NCI-H128 (cell line): ENCODE results near the gene ATP6V0A1.

Source experiments
- DNase-seq: peaks from one replicate; lab custom pipeline; 2025; ENCODE audit not compliant: unreplicated experiment; lab: John Stamatoyannopoulos, UW

Gene ATP6V0A1

DNA sequence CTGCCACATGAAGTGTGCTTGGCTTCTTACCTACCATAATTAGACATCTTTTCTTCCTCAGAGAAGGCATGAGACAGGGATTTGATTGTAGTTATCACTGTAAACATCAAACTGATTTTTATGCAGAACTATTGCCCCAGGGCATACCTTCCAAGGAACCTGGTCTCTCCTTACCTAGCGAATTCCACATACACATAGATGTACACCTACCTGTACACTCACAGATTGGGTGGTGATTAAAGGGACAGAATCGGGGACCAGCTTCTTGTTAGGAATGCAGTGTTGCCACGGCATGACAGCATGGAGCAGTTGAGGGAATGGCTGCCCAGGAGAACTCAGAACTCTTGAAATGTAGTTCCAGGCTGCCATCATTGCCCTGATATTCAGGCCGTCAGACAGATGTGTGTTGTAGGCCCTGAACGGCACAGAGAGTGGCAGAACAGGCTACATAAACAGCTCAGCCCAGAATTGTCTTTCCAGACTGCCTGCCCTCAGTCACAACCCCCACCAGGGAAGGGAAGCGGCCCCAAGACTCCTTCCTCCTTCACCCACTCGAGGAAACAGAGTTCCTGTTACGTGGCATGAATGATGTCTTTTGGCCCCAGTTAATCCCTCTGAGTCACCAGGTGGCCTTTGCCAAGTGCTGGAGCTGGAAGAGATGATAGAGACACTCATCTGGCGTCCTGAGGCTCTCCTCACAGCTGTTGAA, 59.5 kb downstream of the ATP6V0A1 start:
- no peak for DNase-seq

DNA sequence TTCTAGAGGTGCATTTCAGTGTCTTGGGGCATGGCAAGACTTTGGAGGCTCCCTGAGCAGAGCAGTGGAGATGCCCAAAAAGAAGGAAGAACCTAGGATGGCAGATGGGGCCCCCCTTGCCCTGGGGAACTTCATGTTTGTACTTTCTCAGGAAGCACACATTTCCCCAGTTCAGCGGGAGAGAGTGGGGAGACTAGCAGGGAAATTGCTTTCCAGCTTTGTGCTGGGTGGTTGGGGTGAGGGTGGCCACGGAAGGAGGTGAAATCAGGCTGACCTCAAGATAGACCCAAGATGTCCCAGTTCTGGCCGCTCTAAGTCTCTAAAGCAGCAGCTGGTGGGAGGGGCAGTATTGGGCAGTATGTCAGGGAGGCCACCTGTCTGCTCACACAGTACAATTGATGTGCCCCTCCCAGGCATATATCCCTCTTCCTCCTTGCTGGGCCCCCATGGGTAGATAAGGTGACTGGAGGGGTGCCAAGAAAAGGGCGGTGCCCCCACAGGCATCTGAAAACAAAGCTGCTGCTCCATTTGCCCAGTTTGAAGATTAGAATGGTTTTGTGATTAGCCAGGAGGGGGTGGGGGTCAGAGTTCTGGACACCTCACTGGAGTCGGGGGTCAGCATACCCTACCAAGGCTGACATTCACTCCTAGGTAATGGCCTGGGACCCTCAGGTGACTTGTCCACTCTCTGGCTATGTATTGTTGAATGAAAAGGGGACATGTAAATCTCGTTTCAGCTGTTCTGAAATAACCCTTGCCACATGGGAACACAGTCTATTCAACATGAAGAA, 60.3 kb downstream of the ATP6V0A1 start:
- DNase-seq: no peak

DNA sequence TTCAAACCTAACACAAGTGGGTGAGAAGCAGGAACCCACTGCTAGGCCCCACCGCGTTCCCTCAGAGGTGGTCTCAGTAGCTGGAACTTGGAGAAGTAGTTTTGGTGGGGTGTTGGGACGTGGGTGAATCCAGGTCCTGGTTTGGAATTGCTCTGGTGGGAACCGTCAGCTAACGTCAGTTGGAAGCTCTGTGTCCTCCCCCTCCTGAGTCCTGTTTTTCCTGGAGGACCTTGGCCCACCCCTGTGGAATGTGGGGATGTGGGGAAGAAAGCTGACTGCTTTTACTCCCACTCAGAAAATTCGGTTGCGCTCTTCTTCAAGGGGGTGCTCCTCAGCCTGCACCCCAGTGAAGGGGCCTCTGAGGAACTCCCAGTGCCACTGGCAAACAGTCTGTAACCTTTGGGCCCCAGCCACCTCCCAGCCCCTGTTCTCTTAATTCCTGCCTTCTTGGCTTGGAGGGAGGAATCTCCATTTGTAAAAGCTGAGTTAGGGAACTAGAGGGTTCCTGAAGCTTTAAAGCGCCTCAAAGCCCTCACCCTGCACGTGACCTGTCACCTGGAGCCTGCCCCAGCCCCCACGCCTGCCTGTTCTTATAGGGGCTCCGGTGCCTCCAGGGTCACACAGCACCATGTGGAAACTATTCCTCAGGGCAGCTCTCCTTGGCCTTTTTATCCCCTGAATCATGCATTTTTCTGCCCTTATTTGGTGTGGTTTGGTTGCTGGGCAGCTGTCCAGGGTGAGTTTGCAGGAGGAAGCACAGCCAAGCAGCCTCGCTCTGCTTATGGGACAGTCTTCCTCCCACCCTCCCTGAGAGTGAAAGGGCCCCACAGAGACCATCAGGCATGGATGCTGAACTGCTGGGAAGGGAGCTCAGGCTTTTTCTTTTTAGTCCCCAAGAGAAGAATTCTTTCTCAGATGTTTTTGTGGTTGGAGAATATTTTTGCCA, 61.1 kb downstream of the ATP6V0A1 start:
- no peak for DNase-seq

DNA sequence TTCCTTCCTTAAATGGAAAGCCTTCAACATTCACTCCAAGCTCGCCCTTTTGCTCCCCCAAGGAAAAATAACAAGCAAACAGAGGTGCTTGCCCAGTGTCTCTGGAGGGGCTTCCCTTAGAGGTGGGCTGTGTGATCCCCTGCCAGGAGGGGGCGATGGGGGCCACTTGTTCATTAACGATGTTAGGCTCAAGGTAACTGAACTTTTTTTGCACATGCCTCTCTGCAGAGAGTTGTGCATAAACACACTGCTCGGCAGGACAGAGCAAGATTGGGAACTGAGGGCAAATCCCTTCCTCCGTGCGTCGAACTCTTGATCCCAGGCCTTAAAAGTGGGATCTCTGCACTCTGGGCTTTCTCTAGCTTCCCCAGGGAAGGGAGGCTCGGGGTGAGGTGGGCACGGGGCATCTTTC, 61.9 kb downstream of the ATP6V0A1 start:
- DNase-seq: no peak

DNA sequence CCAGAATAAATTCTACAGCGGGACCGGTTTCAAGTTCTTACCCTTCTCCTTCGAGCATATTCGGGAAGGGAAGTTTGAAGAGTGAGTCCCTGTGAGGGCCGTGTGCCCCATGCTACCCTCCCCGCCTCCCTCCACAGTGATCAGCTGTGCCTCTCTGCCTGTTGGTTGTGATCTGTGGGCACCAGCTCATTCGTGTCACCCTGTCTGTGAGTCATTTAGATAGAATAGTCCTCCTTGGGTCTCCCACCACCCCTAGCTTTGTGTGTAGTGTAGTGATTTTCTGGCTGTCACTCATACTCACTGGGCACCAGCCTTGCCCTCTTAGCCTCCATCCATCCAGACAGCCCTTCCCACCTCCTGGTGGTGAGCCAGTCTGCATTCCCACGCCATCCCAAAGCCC, 62.4 kb downstream of the ATP6V0A1 start:
- no peak for DNase-seq

DNA sequence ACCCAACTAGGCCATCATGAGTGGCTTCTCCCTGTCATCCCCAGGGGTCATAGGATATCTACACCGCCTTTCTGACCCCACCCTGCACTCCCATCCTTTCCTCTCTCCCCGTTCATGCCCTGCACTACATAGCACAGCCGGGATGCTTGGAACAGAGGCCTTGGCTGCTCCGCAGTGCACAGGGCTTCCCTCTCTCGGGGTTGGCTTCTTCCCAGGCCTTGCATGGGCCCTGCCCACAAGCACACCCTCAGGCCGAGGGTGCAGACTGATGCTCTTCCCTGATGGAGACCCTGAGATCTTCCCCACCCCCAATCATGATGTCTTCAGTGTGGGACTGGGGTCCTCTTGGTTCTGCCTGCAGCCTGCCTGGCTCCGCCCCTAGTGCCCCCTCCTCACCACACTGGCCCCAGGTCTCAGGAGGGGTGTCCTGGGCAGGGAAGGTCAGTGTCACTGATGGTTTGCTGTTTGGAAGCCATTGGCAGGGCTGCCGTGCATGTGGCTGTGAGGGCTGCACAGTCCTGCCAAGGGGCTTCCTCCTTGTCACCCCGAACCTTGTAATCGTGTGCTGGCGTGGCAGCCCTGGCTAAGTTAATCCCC, 63.1 kb downstream of the ATP6V0A1 start:
- DNase-seq: no peak

DNA sequence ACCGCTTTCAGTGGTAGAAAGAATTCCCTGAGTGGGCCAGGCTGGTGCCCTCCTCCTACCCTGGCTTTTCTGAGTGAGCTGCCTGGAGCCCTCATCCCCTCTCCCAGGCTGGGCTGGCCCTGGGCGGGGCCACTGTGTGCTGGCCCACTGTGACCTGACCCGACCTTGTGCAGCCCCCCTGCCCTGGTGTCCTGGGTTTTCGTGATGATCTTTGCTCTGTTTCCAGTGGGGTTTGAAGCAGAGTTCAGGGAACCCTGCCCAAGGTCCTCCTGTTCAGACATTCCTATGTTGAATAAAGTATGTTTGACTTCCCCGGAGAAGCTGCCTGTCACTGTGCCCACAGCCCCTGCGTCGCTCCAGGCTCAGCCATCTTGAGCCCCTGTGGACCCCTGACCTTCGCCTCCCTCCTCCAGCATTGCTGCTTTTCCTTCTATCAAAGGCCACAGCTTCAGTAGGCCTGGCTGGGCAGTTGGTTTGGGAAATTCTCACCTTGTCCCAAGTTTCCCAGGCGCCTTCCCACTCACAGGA, 63.6 kb downstream of the ATP6V0A1 start:
- DNase-seq: no peak

DNA sequence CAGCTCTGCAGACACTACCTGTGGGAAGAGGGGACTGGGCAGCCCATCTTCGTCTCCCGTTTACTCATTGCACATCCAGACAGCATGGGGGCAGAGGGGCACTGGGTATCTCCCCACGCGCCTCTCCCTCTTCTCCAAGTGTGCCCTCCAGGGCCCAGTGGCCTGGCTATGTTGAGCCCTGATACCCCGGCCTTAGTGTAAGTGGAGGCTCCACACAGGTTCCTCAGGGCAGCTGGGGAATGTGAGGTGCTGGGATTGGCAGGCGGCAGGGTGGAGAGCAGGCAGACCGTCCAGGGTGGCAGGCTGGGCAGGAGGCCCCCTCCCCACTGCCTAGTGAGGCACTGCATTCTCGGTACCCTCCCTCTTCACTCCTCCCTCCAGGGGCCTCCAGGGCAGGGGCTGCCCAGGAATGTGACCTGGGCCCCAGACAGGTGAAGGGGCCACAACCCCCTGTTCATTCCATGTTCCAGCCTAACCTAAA, 64.2 kb downstream of the ATP6V0A1 start:
- no peak for DNase-seq

DNA sequence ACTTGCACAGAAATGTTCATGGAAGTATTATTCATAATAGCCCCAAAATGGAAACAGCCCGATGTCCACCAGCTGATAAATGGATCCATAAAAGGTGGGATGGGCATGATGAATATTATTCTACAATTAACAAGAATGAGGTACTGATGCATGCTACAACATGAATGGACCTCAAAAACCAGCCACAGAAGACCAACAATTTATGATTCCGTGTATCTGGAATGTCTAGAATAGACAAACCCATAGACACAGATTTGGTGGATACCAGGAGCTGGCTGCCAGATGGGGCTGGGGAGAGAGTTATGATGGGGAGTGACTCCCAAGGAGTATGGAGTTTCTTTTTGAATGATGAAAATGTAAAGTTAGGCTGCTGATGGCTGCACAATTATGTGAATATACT, 66.5 kb downstream of the ATP6V0A1 start:
- DNase-seq: no peak

DNA sequence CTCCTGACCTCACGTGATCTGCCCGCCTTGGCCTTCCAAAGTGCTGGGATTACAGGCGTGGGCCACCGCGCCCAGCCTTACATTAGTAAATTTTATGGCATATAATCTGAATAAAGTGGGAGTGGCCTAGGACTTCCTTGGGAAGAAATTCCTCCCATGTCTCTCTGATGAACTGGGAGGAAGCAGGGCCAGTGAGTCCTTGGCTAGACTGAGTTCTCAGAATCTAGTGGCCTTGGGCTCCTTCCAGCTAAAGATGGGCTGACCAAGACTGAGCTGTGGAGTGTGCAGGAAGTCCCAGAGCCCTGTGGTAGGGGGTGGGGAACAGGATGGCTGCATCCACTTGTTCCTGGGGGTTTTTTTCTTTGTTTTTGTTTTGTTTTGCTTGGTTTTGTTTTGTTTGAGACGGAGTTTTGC, 67.4 kb downstream of the ATP6V0A1 start:
- DNase-seq: no peak

DNA sequence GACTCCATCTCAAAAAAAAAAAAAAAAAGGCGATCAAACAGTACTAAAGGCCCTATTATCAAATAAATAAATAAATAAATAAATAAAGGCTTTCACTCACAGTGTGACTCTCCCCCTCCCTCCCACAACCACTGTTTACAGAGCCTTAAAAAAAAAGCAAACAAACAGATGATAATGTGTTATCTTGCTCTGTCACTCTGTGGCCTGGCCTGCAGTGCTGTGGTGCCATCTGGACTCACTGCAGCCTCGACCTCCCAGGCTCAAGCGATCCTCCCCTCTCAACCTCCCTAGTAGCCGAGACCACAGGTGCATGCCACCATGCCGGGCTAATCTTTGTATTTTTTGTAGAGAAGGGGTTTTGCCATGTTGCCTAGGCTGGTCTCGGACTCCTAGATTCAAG, 69.3 kb downstream of the ATP6V0A1 start:
- no peak for DNase-seq

DNA sequence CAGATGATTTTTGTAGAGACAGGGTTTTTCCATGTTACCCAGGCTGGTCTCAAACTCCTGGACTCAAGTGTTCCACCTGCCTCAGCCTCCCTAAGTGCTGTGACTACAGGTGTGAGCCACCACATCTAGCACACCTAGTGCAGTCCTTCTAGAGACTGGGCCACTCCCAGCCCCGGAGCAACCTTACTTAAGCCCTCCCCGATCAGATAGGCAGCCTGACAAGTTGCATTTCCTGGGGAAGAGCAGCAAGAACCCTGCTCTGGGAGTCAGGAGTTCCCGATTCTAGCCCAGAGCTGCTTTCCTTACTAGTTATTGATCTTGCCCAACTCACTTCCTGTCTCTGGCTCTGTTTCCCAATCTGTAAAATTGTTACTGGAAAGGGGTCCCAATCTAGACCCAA, 70.4 kb downstream of the ATP6V0A1 start:
- DNase-seq: no peak

DNA sequence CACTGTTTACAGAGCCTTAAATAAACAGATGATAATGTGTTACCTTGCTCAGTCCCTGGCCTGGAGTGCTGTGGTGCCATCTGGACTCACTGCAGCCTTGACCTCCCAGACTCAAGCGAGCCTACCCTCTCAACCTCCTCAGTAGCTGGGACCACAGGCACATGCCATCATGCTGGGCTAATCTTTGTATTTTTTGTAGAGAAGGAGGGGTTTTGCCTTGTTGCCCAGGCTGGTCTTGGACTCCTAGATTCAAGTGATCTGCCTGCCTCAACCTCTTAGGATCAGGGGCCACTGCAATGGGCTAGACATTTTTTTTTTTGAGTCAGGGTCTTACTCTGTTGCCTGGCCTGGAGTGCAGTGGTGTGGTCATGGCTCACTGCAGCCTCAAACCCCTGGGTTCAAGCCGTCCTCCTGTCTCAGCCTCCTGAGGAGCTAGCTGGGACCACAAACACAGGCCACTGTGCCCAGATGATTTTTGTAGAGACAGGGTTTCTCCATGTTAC, 72.3 kb downstream of the ATP6V0A1 start:
- no peak for DNase-seq

DNA sequence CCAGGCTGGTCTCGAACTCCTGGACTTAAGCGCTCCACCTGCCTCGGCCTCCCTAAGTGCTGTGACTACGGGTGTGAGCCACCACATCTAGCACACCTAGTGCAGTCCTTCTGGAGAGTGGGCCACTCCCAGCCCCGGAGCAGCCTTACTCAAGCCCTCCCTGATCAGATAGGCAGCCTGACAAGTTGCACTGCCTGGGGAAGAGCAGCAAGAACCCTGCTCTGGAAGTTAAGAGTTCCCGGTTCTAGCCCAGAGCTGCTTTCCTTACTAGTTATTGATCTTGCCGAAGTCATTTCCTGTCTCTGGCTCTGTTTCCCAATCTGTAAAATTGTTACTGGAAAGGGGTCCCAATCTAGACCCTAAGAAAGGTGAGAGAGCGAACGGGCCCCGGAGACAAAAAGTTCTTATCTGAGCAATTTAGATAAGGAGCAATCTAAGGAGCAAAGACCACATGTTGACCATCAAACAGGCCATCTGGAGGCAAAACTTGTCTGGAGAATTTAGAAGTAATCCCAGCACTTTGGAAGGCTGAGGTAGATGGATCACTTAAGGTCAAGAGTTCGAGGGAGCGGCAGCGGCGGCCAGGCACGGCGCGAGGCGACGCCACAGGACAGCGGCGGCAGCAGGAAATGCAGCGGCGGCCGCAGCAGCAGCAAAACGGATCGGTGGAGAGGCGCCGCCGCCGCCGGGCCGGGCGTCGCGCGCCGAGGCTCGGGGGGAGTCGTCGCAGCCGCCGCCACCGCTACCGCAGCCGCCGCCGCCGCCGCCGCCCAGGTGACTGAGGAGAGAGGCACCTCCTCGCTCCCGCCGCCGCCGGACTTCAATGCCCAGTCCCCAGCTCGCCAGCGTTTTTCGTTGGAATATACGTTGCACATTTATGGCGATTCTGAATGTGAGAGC, 73.0 kb downstream of the ATP6V0A1 start:
- DNase-seq: no peak

DNA sequence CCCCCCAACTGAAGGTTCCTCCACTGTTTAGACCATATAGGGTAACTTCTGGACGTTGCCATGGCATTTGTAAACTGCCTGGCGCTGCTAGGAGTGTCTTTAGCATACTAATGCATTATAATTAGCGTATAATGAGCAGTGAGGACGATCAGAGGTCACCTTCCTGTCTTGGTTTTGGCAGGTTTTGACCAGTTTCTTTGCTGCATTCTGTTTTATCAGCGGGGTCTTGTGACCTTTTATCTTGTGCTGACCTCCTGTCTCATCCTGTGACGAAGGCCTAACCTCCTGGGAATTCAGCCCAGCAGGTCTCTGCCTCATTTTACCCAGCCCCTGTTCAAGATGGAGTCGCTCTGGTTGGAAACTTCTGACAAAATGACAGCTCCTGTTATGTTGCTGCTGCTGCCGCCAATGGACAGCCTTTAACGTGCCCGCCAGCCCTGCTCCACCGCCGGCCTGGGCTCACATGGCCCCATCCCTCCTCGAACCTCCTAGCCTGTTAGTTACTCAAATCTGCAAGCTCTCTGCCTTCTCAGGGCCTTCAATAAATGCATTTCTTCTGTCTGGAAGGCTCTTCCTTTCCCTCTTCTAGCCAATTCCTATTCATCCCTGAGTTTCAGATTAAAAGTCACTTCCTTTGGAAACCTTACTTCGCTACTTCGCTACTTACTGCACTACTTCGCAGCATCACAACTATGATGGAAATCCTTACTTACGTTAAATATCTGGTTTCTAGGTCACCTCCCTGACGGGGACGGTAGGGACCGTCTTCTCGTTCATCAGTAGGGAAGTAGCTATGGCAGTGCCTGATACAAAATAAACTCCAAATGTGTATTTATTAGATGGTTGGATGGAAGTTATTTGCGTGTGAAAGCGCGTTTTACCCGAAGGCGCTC, 76.7 kb downstream of the ATP6V0A1 start:
- no peak for DNase-seq

DNA sequence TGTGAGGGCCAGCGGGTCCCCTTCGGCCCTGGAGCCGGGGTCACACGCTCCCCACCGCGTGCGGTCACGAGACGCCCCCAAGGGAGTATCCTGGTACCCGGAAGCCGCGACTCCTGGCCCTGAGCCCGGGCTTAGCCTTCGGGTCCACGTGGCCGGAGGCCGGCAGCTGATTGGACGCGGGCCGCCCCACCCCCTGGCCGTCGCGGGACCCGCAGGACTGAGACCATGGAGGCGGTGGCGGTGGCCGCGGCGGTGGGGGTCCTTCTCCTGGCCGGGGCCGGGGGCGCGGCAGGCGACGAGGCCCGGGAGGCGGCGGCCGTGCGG, 77.3 kb downstream of the ATP6V0A1 start, which contains the start of gene NAGLU:
Gene NAGLU (plus strand): TSS at position 194 of the 324 bp plus-strand sequence. CDS start 32 bp downstream, at position 226.
- peak; percentile 39 for DNase-seq

DNA sequence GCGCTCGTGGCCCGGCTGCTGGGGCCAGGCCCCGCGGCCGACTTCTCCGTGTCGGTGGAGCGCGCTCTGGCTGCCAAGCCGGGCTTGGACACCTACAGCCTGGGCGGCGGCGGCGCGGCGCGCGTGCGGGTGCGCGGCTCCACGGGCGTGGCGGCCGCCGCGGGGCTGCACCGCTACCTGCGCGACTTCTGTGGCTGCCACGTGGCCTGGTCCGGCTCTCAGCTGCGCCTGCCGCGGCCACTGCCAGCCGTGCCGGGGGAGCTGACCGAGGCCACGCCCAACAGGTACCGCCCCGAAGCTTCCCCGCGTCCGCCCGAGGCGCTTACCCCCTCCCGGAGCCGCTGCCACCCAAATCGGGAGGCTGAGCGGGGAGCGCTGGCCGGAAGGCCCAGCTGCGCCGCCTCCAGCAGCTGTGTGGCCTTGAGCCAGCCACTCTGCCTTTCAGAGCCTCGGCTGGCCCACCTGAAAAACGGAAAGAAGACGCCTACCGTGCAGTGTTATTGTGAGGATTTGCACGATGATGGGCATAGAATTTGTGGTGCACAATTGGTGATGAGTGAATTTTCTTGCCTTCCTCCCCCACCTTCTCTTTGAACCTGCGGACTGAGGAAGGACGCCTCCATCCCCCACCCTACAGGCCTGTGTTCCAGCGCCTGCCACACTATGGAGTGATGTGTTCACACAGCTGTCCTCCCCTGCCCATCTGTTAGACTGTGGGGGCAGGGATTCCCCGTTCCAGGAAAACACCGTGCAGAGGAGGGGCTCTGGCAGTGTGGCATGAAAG, 77.9 kb downstream of the ATP6V0A1 start:
- peak; percentile 61 for DNase-seq
